HL-60 (cell line): ENCODE data around the gene TBPL1.

ENCODE experiments used
- CTCF ChIP-seq: IDR thresholded peaks from one replicate; pipeline ENCODE4 v1.5.1; 2011; ENCODE audit warnings: low read length, control low read depth, inconsistent platforms; ENCODE audit not compliant: insufficient read depth
- GABPA ChIP-seq: IDR thresholded peaks from 2 replicates; pipeline ENCODE4 v1.6.1; 2012; ENCODE audit warnings: low read depth
- POLR2AphosphoS5 ChIP-seq: IDR thresholded peaks from 2 replicates; pipeline ENCODE4 v1.6.1; 2012; ENCODE audit warnings: low read depth
- REST ChIP-seq: IDR thresholded peaks from 2 replicates; pipeline ENCODE4 v1.6.1; 2012; ENCODE audit warnings: low read depth; ENCODE audit not compliant: insufficient replicate concordance
- SPI1 ChIP-seq: IDR thresholded peaks from 2 replicates; pipeline ENCODE4 v1.6.1; 2012; ENCODE audit warnings: low read depth, mild to moderate bottlenecking, borderline replicate concordance

GRCh38 chr6:133937909-133938308 lies 15.1 kb upstream of the TBPL1 start:
- no peak for TF ChIP-seq REST
- TF ChIP-seq CTCF = no peak
- TF ChIP-seq POLR2AphosphoS5 = no peak
- no peak for TF ChIP-seq SPI1
- no peak for TF ChIP-seq GABPA
